Measurements from ENCODE around the gene SESN1. TPM values are rescaled to one million over a fixed set of nuclear protein-coding genes. Genes with fewer than 3 reads are reported as not detected.

SESN1 gene
- total RNA-seq, 1 donor from 2014 or later = 40.8 TPM

DNA sequence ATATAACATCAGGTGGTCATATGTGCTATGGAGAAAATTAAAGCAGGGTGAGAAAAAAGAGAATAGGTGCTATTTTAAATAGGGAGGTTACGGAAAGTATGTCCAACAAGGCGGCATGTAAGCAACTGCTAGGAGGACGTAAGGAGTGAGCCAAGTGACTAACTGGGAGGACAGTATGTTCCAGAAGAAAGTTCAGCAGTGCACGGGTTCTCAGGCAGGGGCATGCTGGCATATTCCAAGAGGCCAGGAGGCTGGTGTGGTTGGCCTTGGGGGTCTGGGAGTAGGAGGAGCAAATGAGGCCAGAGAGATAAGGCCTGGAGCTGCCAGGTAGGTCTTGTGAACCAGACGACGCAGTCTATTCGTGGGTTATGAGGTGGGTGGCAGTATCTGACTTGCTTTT is 134.0 kb downstream of the SESN1 start:
- Histone ChIP-seq H3K27ac (no peak overlapping the region), H3K27me3 (no peaks in the 10 kb centered on the region), H3F3A (ENCODE audit: low read depth) (no peaks in the 10 kb centered on the region), H4K20me1 (ENCODE audit: low read depth) (no peaks in the 10 kb centered on the region), H3K4me1 (peaks cover 3% of the 10 kb centered on the region), H3K4me2 (no peak overlapping the region), H3K4me3 (no peak overlapping the region), H3K9ac (no peak overlapping the region), H2AFZ (replicated peaks) (no peak overlapping the region), H3K36me3 (no peaks in the 10 kb centered on the region), H3K9me3 (ENCODE audit: low read depth) (no peaks in the 10 kb centered on the region), H3K79me2 (ENCODE audit: low read depth) (no peaks in the 10 kb centered on the region)
- Mint-ChIP-seq H3K36me3 (peaks cover 3% of the 10 kb centered on the region), H3K27ac (no peak overlapping the region), H3K9me3 (no peaks in the 10 kb centered on the region), H3K4me1 (no peaks in the 10 kb centered on the region), H3K27me3 (ENCODE audit: insufficient read depth, low read depth) (no peaks in the 10 kb centered on the region), H3K4me3 (no peak overlapping the region)
- no peak for TF ChIP-seq EZH2 (IDR thresholded peaks at IDR 0.05)
- no peak for TF ChIP-seq EZH2phosphoT487 (IDR thresholded peaks at IDR 0.05)
- TF ChIP-seq, protein P1, sequence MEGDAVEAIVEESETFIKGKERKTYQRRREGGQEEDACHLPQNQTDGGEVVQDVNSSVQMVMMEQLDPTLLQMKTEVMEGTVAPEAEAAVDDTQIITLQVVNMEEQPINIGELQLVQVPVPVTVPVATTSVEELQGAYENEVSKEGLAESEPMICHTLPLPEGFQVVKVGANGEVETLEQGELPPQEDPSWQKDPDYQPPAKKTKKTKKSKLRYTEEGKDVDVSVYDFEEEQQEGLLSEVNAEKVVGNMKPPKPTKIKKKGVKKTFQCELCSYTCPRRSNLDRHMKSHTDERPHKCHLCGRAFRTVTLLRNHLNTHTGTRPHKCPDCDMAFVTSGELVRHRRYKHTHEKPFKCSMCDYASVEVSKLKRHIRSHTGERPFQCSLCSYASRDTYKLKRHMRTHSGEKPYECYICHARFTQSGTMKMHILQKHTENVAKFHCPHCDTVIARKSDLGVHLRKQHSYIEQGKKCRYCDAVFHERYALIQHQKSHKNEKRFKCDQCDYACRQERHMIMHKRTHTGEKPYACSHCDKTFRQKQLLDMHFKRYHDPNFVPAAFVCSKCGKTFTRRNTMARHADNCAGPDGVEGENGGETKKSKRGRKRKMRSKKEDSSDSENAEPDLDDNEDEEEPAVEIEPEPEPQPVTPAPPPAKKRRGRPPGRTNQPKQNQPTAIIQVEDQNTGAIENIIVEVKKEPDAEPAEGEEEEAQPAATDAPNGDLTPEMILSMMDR (IDR thresholded peaks at IDR 0.05) = no peak
- no peak for DNase-seq (ENCODE audit: low spot score)

DNA sequence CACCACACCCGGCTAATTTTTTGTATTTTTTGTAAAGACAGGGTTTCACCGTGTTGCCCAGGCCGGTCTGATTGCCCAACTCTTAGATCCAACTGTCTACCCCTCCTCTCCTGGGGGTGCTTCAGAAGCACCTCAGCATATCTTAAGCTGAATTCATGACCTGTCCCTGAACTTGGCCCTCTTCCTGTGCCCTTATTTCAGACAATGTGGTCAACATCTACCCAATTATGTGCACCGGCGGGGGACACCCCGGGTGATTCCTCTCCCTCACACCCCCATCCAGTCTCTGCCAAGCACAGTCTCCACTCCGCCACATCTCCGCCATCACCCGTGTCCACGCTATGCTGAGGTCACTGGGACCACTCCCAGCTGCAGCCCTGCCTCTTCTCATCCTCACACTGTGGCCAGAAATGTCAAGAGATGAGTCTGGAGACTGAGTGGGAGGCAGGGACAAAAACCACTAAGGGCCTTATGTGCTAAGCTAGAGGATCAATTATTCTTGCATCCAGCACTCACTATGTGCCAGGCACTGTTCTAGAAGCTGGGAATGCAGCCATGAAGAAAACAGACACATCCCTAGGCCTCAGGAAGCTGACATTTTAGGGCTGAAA is 134.6 kb downstream of the SESN1 start:
- no peak for DNase-seq (ENCODE audit: low spot score)
- H3K27ac Mint-ChIP-seq = no peak overlapping the region
- no peaks in the 10 kb centered on the region for H3K4me1 Mint-ChIP-seq

DNA sequence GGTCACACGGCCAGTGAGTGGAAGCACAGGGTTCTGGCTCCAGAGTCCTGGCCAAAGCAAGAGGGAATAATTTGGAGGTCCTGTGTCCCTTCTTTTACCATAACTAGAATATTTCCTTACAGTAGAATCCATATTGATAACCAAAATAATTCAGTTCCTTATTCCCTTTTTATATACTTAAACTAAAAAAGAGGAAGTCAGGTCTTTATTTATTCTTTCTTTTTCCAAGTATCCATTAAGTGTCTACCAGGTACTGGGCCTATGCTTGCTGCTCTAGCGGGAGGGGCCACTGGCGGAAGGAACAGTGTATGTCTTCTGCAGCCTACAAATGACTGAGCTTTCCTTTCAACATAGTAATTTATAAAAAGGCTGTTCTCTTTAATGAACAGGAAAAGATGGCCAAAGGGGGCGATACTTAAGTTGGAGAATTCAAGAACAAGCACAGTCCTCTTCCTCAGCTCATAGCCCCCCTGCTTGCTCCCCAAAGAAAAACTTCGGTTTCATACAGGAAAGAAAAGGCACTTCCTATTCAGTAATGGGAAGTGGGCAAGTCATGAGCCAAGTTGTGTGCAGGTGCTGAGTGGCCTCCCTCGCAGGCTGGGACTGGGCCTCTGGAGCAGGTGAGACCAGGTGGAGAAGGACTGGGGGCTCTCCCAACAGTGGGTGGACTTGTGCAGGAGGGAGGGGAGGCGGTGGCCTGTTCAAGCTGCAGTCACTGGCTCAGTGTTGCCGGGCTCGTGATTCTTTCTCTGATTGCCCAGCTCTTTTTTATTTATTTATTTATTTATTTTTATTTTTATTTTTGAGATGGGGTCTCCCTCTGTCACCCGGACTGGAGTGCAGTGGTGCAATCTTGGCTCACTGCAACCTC is 135.5 kb downstream of the SESN1 start:
- no peaks in the 10 kb centered on the region for H3K9me3 Mint-ChIP-seq
- no peak overlapping the region for H3K27ac Mint-ChIP-seq
- no peaks in the 10 kb centered on the region for H3K79me2 ChIP-seq (ENCODE audit: low read depth)
- no peak overlapping the region for H3K27ac ChIP-seq
- no peaks in the 10 kb centered on the region for H3K27me3 Mint-ChIP-seq (ENCODE audit: insufficient read depth, low read depth)
- H3K4me3 Mint-ChIP-seq = no peak overlapping the region
- H3K4me3 ChIP-seq = no peak overlapping the region
- H3K4me1 Mint-ChIP-seq = no peaks in the 10 kb centered on the region
- no peaks in the 10 kb centered on the region for H4K20me1 ChIP-seq (ENCODE audit: low read depth)
- no peaks in the 10 kb centered on the region for H3K27me3 ChIP-seq
- no peak overlapping the region for H3K4me2 ChIP-seq
- no peaks in the 10 kb centered on the region for H3K36me3 Mint-ChIP-seq
- DNase-seq (ENCODE audit: low spot score) = no peak
- H2AFZ ChIP-seq (replicated peaks) = no peak overlapping the region
- no peaks in the 10 kb centered on the region for H3K4me1 ChIP-seq
- H3K9ac ChIP-seq = no peak overlapping the region
- TF ChIP-seq EZH2phosphoT487 (IDR thresholded peaks at IDR 0.05) = no peak
- no peak for TF ChIP-seq EZH2 (IDR thresholded peaks at IDR 0.05)
- TF ChIP-seq, protein P1 (IDR thresholded peaks at IDR 0.05) = no peak
- H3F3A ChIP-seq (ENCODE audit: low read depth) = no peaks in the 10 kb centered on the region
- no peaks in the 10 kb centered on the region for H3K36me3 ChIP-seq
- H3K9me3 ChIP-seq (ENCODE audit: low read depth) = no peaks in the 10 kb centered on the region

More for the DNA sequence above, 134.6 kb downstream of the SESN1 start:
- Histone ChIP-seq H3K27ac (no peak overlapping the region), H3K4me1 (no peaks in the 10 kb centered on the region), H3K9ac (no peak overlapping the region), H3K79me2 (ENCODE audit: low read depth) (no peaks in the 10 kb centered on the region), H3K4me2 (no peak overlapping the region), H3K9me3 (ENCODE audit: low read depth) (no peaks in the 10 kb centered on the region), H3F3A (ENCODE audit: low read depth) (no peaks in the 10 kb centered on the region), H3K4me3 (no peak overlapping the region), H2AFZ (replicated peaks) (no peak overlapping the region), H3K36me3 (no peaks in the 10 kb centered on the region), H4K20me1 (ENCODE audit: low read depth) (no peaks in the 10 kb centered on the region), H3K27me3 (no peaks in the 10 kb centered on the region)
- Mint-ChIP-seq H3K4me3 (no peak overlapping the region), H3K36me3 (peaks cover 2% of the 10 kb centered on the region), H3K27me3 (ENCODE audit: insufficient read depth, low read depth) (no peaks in the 10 kb centered on the region), H3K9me3 (no peaks in the 10 kb centered on the region)
- TF ChIP-seq EZH2phosphoT487 (IDR thresholded peaks at IDR 0.05) = no peak
- TF ChIP-seq, protein P1 (IDR thresholded peaks at IDR 0.05) = no peak
- no peak for TF ChIP-seq EZH2 (IDR thresholded peaks at IDR 0.05)

Measured in neural progenitor cell (in vitro differentiated cells).